GM19023 (cell line): ENCODE results near the gene OR51G1.
"Not testable (repeated sequence)": the region's sequence is repeated elsewhere in the genome, so short reads cannot be mapped to it uniquely, and the experiment has no call there.

Experiments
- ATAC-seq: cut with Tn5 transposase; IDR thresholded peaks from one replicate; pipeline ENCODE4 v1.9.1; 2021; ENCODE audit warnings: mild to moderate bottlenecking, moderate library complexity; ENCODE audit not compliant: unreplicated experiment

The OR51G1 gene

DNA sequence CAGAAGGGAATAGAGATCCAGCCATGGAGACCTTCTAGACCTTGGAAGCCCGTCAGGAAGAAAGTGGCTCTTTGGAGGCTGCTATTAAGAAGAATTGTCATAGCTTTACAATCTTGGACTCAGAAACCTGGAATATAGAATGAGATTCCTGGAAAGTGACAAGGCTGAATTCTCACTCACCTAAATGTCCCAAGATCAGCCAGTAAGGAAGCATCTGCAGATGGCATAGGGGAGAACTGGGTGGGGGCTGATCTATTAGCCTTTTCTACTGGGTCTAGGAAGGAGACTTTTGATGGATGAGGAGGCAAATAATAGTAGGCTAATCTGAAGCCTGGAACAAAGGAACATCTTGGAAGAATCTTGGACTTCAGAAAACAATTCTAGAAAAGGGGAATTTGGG is at the start of gene OR51G1:
OR51G1 (minus strand) TSS at position 101 of the 400 bp plus-strand sequence; CDS start at position 101, 0 bp downstream.
- no peak for ATAC-seq

DNA sequence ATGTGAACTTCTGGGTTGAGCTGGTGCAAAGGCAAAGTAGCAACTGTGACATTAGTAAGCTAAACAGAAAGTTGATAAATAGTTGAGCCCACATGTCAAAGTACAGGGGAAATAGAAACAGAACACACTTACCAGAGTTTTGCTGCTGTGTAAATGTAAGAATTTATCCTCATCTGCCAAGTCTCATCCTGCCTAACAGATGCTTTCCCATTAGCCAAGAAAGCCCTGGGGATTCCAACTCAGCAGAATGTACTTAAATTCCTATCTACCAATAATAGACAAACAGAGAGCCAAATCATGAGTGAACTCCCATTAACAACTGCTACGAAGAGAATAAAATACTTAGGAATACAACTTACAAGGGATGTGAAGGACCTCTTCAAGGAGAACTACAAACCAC is 38.7 kb upstream of the OR51G1 start:
- no peak for ATAC-seq

- no peak for ATAC-seq
Measured at GRCh38 chr11:4960877-4961276, 36.7 kb upstream of the OR51G1 start.

GRCh38 chr11:4957396-4957795 is 33.3 kb upstream of the OR51G1 start:
- no peak for ATAC-seq

GRCh38 chr11:4955613-4956012 is 31.5 kb upstream of the OR51G1 start, which contains the start of gene OR51A2:
Gene OR51A2, minus strand, starts transcription at chr11:4955713. Its CDS starts 0 bp downstream, at chr11:4955713.
- not testable (repeated sequence) for ATAC-seq

DNA sequence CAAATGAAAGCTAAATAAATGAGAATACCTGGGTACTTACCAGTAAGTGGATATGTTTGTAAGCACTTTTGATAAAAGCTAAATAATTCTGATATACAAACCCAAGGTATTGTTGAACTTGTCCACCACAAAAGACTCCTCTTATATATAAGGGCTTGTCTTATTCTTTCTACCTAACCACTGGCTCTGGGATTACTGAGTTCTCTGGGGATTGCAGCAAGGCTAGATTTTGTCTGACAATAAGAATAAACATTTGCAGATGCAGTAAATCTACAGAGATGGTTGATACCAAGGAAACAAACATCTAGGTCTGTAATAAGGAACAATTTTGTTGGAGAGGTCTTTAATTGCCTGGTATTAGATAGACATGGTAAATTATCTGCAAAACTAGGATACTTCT is 23.4 kb upstream of the OR51G1 start, which contains the start of gene OR51A4:
OR51A4 (minus strand) TSS at position 101 of the 400 bp plus-strand sequence. CDS start 505 bp downstream, outside the sequence.
- no peak for ATAC-seq

DNA sequence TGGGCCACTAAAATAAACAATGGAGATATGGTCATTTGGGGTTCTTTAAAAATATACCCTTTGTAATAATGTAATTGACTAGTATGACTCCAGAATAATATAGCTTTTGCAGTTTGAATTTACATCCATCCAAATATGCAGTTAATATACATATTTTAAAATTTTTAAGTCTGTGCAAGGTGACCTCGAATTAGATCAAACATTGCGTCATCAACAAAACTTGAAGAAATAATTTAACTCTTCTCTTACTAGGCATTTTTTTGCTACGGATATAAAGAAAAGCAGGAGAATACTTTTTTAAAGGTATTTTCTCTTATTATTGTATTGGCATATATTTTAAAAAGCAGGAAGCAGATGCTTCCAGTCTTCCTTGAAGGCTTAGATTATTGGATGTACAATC is 12.6 kb upstream of the OR51G1 start:
- no peak for ATAC-seq

DNA sequence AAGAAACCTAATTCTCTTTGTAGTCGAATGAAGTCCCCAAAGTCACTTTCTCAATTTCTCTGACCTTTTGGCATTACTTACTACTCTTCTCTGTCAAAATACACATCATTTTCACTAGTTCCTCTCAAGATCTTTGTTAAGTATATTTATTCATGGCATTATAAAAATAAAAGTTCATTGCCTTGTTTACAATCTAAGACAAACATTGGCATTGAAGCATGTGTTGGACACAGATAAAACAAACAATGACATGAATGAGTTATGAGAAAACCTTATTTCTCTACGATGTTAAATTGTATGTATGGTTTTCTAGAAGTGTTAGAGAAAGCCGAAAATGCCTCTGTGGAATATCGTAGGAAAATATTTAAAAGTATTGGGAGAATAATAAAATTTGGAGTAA is 8.6 kb upstream of the OR51G1 start:
- no peak for ATAC-seq

GRCh38 chr11:4926608-4927007 is 2.5 kb upstream of the OR51G1 start:
- ATAC-seq, result no peak

- ATAC-seq, result no peak
Measured at GRCh38 chr11:4922304-4922703, 1.8 kb downstream of the OR51G1 start.

- ATAC-seq, result no peak
Measured at GRCh38 chr11:4921796-4922195, 2.3 kb downstream of the OR51G1 start.

- no peak for ATAC-seq
Measured at GRCh38 chr11:4919250-4919649, 4.9 kb downstream of the OR51G1 start, which contains the start of gene OR51G2. Gene OR51G2, minus strand, starts transcription at chr11:4919350. Its CDS starts 3,687 bp downstream, at chr11:4915663.

- no peak for ATAC-seq
Measured at GRCh38 chr11:4916581-4916980, 7.6 kb downstream of the OR51G1 start.

DNA sequence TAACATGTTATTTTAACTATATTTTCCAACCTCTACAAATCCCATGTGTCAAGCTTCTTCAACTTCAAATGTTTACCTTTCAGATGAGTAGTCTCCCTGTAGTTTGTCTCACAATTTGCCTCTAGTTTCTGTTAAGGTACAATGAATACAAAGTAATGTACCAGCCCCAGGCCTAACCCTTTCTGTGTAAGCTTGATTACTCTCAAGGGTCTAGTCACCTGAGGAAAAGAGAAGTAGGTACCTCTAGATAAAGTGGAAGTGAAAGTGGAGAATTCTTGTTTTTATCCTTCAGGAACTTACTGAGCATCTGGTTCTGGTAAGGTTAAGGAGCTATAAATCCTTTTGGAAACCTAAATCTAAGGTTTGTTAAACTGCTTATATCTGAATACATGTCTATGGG is 20.7 kb downstream of the OR51G1 start, which contains the start of gene OR51A7:
OR51A7 (plus strand) TSS at position 300 of the 400 bp plus-strand sequence. CDS start 3,587 bp downstream, outside the sequence.
- ATAC-seq, result no peak

DNA sequence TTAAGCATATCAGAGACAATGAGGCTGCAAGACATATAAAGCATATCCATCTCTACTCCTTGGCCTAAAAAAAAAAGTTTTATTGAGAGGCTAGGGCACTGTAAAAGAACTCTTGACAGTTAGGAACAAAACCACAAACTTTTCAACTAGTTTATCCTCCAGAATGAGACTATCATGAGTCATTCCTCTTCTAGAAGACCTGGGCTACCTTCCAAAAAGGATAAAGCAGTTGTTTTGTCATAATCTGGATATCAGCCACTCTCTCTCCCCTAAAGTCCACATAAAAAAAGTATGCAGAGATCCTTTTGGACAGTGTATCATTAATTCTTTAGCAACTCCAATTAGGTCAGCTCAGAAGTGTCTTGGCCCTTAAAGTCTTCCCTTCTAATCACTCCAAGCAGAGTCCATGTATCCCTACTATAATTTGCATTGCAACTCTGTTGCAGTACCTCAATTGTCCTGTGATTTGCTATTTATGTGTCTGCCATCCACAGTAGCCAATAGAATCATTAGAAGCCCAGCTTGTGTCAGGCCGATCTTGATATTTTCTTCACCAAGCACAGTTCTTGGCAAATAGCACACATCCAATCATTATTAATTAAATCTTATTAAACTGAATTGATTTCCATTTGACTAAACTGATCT is 32.0 kb downstream of the OR51G1 start:
- no peak for ATAC-seq

- ATAC-seq, result no peak
Measured at GRCh38 chr11:4890279-4890678, 33.9 kb downstream of the OR51G1 start.

GRCh38 chr11:4887591-4887990 is 36.5 kb downstream of the OR51G1 start:
- no peak for ATAC-seq

DNA sequence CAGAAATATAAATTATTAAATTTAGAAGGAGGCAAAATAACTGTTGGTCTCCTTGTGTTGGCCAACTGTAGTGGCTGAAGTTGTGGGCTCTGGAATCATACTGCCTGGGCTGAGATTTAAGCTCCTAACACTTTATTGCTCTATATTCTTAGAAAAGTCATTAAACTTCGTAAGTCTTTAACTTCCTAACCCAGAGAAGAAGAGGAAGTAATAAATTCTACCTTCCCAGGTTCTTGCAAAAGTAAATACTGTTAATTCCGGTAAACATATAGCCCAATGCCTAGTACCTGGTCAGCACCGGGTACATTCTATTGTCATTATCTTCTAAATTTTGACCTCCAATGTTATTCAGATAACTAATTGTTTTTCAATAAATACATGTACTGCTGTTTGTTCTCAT is 38.0 kb downstream of the OR51G1 start:
- no peak for ATAC-seq

- no peak for ATAC-seq
Measured at GRCh38 chr11:4884361-4884760, 39.8 kb downstream of the OR51G1 start.

- ATAC-seq, result no peak
Measured at GRCh38 chr11:4882543-4882942, 41.6 kb downstream of the OR51G1 start.

DNA sequence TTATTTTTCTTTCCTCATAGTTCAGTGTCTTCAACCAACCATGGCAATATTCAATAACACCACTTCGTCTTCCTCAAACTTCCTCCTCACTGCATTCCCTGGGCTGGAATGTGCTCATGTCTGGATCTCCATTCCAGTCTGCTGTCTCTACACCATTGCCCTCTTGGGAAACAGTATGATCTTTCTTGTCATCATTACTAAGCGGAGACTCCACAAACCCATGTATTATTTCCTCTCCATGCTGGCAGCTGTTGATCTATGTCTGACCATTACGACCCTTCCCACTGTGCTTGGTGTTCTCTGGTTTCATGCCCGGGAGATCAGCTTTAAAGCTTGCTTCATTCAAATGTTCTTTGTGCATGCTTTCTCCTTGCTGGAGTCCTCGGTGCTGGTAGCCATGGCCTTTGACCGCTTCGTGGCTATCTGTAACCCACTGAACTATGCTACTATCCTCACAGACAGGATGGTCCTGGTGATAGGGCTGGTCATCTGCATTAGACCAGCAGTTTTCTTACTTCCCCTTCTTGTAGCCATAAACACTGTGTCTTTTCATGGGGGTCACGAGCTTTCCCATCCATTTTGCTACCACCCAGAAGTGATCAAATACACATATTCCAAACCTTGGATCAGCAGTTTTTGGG is 42.2 kb downstream of the OR51G1 start, which contains the start of gene OR51T1:
OR51T1 (plus strand) TSS at position 41 of the 641 bp plus-strand sequence; CDS start at position 41, 0 bp downstream.
- ATAC-seq, result no peak

DNA sequence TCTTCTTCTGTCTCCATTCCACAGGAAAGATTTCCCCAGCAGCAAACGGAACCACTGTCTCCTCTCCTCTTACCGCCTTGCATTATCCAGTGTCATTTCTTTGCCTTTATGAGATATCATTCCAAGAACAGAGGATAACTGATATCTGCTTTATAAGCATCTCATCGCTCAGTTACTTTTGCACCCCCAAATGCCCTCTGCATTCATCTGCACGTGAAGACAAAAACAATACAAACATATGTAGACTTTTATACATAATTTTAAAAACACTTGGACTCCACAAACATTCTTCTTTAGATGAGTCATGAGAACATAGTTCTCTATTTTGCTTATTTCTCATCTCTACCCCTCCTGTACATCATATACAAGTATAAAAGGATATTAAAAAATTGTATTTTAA is 43.0 kb downstream of the OR51G1 start:
- no peak for ATAC-seq
